NAMALWA (cell line): Measurements from ENCODE around the gene OBSCN.

Experiments used
- DNase-seq: peaks from one replicate; pipeline ENCODE4 v3.0.0-alpha.2; 2015; ENCODE audit warnings: low spot score

The OBSCN gene

DNA sequence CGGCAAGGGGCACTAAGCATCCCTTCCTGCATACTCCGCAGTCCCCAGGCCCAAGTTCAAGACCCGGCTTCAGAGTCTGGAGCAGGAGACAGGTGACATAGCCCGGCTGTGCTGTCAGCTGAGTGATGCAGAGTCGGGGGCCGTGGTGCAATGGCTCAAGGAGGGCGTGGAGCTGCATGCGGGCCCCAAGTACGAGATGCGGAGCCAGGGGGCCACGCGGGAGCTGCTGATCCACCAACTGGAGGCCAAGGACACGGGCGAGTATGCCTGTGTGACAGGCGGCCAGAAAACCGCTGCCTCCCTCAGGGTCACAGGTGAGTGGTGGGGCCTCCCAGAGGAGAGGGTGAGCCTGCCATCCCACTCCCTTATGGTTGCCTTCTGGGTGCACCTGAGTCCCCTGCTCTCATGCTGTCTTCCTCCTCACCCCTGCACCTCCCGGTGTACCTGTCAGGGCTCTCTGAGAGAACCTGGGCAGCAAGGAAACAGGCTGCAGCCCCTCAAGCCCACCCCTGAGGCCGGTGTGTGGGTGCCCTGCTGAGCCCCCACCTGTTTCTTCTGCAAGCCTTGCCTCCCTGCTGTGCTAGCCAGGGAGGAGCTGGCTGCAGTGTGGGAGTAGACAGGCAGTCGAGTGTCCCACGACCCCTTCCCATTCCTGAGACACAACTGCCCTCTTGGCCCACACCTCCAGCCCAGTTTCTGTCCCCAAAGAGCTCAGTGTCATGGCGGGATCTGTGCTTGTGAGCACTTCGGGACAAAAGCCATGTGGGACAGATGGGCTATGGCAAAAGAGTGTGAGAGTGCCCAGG lies 99.6 kb downstream of the OBSCN start:
- no peak for DNase-seq

GRCh38 chr1:228308085-228308601 lies 100.3 kb downstream of the OBSCN start:
- no peak for DNase-seq

- peak; percentile 15 for DNase-seq
Observed at GRCh38 chr1:228308628-228309325, 100.9 kb downstream of the OBSCN start.

DNA sequence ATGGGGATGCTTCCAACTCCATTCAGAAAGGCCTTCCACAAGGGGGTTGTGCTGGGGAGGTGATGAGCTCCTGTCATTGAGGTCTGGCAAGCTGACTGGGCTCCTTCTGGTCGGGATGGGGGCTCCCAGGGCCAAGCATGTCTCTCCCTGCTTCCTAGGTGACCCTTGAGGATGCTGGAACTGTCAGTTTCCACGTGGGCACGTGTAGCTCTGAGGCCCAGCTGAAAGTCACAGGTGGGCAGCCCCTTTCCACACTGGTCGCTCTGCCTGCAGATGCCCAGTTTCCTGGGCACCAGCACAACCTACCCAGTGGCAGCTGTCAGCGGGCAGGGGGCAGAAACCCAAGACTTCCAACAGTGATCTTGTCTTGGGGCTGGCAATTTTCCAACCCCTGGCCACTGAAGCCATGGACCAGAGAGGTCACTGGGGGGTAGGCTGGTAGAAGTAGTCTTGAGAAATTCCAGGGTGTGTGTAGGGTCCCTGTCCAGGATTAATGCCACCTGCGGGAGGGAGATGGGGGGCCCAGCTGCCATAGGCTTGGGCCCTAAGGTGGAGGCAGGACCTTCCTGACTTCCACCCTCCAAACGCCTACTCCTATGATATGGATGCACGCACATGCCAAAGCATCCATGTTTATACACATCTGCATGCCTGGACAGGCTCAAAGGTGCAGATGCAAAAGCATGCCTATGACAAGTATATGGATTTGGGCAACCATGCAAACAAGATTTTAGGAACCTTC lies 101.7 kb downstream of the OBSCN start:
- DNase-seq: no peak

DNA sequence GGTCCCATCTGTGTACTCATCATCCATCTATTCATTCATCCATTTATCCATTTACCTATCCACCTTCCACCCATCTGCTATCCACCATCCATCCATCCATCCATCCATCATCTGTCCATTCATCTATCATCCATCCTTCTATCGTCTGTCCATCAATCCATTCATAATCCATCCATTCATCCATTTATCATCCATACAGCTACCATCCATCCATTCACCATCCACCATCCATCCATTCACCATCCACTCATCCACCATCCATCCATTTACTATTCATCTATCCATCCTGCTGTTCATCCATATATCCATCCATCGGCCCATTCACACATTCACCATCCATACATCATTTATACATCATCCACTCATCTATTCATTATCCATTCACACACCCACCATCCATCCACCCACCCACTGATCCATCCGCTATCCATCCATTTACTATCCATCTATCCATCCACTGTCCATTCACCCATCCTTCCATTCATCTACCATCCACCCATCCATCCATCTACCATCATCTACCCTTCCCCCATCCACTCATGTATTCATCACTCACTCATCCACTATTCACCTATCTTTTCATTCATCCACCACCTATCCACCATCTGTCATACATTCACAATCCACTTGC lies 102.4 kb downstream of the OBSCN start:
- DNase-seq: no peak

DNA sequence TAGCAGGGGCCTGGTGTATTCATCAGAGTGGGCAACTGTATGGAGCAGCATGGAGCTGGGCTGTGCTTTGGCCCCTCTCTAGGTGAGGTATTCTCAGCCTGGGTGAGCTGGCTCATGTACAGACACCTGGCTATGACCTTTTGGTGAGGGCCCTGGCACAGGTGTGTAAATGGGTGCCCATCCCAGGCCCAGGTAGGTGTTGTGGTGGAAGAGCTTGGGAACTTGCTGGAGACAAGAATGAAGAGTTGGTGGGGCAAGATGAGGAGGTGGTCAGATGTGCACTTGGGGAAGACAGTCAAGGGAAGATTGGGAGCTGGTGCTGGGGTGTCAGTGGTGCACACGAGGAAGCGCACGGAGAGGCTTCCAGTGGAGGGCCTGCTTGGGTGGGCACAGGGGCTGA lies 103.2 kb downstream of the OBSCN start:
- DNase-seq: no peak

GRCh38 chr1:228312136-228312764 lies 104.4 kb downstream of the OBSCN start:
- DNase-seq: no peak

- DNase-seq: no peak
Observed at GRCh38 chr1:228313536-228314277, 105.9 kb downstream of the OBSCN start.

GRCh38 chr1:228314315-228314657 lies 106.4 kb downstream of the OBSCN start:
- DNase-seq: no peak

DNA sequence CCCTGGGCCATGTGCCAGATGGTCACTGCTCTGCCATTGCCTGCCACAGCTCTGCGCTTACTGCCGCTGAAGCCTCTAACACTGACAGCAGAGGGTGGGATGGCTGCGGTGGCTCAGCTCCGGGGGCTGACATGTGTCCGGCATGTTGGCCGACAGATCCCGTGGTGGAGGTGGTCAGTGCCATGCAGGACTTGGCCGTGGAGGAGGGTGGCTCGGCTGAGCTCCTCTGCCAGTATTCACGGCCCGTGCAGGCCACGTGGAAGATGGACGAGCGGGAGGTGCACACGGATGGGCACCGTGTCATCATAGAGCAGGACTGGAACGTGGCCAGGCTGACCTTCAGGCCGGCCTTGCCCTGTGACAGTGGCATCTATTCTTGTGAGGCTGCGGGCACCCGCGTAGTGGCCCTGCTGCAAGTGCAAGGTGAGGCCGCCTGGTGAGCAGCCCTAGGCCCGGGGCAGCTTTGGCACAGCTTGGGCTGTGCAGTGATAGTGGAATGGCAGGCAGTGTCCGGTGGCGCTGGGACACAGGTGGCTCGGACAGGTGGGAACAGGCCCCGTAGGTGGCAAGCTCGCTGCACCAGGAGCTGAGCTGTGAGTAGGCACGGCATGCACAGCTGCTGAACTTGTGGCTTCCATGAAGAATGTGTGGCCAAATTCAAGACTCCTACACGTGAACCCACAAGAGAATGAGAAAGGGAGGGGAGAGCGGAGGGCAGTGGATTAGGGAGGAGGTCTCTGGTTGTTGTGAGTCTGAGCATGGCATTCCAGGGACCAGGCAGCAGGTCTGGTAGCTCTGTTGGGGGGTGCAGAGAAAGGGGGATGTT lies 107.0 kb downstream of the OBSCN start:
- no peak for DNase-seq

DNA sequence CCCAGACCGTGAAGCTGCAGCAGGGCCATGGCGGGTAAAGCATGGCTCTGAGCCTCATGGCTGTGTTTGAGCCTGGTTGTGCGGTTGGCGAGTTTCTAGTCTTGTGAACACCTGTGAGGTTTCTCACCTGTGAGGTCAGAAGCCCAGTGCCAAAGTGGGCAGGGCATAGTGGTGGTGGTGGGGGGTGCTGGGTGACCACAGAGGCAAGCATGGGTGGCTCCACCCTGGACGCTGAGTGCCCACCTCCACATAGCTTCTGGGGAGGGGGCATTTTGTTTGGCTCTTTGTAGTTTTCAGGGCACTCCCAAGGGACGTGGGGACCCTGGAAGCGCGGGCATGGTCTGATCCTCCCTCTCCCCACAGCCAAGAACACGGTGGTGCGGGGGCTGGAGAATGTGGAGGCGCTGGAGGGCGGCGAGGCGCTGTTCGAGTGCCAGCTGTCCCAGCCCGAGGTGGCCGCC lies 107.7 kb downstream of the OBSCN start:
- no peak for DNase-seq

DNA sequence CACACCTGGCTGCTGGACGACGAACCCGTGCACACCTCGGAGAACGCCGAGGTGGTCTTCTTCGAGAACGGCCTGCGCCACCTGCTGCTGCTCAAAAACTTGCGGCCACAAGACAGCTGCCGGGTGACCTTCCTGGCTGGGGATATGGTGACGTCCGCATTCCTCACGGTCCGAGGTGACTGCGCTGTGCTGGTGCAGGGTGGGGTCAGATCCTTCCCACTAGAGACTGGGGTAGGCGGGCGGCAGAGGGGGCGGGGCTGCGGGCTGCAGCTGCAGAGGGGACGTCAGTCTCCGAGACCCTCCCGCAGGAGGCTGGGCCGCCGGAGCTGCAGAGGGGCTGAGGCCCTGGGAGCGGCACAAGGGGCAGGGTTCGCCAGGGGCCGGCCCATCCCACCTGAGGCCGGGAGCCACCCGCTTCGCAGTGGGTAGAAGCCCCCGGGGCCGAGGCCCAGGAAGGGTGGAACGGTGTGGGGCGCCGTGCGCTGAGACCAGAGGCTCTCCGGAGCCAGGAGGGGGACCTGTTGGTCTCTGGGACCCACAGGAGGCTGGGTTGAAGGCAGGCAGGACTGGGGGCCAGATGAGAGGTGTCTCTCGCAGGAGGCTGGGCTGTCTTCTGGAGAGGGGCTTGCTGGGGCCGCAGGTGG lies 108.2 kb downstream of the OBSCN start:
- DNase-seq: no peak

DNA sequence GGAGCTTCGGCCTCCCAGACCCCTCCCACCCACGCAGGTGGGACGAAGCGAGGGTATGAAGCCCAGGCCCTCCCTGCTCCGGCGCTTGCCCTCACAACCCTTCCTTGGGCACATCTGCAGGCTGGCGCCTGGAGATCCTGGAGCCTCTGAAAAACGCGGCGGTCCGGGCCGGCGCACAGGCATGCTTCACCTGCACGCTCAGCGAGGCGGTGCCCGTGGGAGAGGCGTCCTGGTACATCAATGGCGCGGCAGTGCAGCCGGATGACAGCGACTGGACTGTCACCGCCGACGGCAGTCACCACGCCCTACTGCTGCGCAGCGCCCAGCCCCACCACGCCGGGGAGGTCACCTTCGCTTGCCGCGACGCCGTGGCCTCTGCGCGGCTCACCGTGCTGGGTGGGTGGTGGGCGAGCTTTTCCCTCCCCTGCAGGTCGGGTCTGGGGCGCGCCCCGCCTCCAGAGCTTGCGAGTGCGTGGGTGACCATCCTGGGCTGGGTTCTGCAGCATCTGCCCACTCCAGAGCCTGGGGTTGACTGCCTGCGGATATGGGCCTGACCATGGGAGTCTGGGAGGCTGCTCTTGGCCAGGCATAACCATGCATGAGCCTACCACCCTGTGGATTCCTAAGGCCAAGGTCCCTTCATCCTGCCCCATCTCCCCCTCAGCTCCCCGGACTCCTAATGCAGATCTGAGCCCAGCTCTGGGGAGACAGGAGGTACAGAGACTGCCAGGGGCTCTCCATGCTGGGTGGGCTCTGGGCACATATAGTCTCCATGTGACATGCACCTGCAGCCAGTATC lies 108.9 kb downstream of the OBSCN start:
- no peak for DNase-seq

DNA sequence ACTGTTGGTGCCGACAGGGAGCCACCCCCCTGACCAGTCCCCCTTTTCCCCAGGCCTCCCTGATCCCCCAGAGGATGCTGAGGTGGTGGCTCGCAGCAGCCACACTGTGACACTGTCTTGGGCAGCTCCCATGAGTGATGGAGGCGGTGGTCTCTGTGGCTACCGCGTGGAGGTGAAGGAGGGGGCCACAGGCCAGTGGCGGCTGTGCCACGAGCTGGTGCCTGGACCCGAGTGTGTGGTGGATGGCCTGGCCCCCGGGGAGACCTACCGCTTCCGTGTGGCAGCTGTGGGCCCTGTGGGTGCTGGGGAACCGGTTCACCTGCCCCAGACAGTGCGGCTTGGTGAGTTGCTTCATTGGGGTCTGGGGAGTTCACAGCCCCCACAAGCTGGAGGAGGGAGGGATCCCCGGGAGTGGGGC lies 109.6 kb downstream of the OBSCN start:
- no peak for DNase-seq

DNA sequence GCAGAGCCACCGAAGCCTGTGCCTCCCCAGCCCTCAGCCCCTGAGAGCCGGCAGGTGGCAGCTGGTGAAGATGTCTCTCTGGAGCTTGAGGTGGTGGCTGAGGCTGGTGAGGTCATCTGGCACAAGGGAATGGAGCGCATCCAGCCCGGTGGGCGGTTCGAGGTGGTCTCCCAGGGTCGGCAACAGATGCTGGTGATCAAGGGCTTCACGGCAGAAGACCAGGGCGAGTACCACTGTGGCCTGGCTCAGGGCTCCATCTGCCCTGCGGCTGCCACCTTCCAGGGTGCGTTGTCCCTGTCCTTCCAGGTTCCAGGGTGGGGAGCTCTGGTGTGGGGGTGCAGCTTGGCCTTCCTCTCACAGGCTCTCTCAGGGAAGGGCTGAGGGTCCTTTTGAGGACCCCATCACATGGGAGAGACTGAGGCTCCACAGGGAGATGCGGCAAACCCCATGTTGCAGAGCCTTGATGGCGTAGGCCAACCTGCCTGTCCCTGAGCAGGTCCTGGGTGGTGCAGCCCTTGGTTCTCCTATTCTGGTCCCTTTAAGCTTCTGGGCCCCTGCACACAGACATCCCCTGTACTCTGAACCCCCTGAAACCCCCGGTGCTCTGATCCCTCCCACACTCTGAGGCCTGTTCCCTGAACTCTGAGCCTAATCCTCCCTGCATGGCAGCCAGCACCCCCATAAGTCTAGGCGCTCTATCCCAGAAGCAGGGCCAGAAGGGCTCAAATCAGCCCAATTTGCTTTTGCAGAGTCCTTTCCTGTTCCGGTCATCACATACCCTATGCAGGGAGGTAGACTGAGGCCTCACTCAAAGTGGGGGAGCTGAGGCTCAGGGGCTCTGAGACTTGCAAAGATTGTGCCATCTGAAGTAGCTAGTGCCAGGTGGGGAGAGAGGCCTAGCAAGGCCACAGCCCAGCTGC lies 110.3 kb downstream of the OBSCN start:
- no peak for DNase-seq

DNA sequence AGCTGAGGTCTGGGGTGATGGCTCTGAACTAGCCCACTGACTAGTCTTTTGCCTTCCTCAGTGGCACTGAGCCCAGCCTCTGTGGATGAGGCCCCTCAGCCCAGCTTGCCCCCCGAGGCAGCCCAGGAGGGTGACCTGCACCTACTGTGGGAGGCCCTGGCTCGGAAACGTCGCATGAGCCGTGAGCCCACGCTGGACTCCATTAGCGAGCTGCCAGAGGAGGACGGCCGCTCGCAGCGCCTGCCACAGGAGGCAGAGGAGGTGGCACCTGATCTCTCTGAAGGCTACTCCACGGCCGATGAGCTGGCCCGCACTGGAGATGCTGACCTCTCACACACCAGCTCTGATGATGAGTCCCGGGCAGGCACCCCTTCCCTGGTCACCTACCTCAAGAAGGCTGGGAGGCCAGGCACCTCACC lies 111.0 kb downstream of the OBSCN start:
- no peak for DNase-seq

GRCh38 chr1:228319352-228320088 lies 111.7 kb downstream of the OBSCN start:
- no peak for DNase-seq
